Epithelial cell of esophagus (primary cell): ENCODE data around the gene NACAD.

Experiments used
- DNase-seq: peaks from one replicate; pipeline ENCODE4 v3.0.0; 2010; ENCODE audit warnings: low read depth
- H3K4me3 ChIP-seq: 2 replicates; pipeline ENCODE4 v1.5.1; 2011; ENCODE audit warnings: mild to moderate bottlenecking, low read length, control low read depth
- TF ChIP-seq, protein P1 (sequence below): IDR thresholded peaks from 2 replicates; pipeline ENCODE4 v1.5.1; 2011; ENCODE audit warnings: low read depth, mild to moderate bottlenecking, low read length, control low read depth, inconsistent platforms; ENCODE audit not compliant: insufficient read depth; ENCODE audit errors: missing control alignments

Gene NACAD

DNA sequence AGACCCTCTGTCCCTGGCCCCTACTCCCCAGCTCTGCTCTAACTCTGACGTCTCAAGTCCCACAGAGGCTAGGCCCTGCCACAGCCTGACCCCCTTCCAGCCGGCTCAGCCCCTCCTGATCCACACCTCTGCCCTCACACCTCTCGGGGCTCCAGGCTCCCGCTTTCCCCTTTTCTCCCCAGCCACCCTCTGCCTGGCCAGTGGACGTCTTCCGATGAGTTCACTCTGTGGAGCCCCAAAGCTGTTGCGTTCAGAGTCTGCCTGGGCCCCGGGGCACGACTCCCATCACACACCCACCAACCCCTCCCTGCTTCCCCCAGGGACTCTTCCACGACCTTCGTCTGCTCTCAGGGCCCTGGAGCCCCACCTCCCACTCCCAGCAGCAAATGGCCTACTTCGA is 41.1 kb upstream of the NACAD start:
- no peak overlapping the region for H3K4me3 ChIP-seq
- DNase-seq: no peak
- TF ChIP-seq, protein P1, sequence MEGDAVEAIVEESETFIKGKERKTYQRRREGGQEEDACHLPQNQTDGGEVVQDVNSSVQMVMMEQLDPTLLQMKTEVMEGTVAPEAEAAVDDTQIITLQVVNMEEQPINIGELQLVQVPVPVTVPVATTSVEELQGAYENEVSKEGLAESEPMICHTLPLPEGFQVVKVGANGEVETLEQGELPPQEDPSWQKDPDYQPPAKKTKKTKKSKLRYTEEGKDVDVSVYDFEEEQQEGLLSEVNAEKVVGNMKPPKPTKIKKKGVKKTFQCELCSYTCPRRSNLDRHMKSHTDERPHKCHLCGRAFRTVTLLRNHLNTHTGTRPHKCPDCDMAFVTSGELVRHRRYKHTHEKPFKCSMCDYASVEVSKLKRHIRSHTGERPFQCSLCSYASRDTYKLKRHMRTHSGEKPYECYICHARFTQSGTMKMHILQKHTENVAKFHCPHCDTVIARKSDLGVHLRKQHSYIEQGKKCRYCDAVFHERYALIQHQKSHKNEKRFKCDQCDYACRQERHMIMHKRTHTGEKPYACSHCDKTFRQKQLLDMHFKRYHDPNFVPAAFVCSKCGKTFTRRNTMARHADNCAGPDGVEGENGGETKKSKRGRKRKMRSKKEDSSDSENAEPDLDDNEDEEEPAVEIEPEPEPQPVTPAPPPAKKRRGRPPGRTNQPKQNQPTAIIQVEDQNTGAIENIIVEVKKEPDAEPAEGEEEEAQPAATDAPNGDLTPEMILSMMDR: no peak

DNA sequence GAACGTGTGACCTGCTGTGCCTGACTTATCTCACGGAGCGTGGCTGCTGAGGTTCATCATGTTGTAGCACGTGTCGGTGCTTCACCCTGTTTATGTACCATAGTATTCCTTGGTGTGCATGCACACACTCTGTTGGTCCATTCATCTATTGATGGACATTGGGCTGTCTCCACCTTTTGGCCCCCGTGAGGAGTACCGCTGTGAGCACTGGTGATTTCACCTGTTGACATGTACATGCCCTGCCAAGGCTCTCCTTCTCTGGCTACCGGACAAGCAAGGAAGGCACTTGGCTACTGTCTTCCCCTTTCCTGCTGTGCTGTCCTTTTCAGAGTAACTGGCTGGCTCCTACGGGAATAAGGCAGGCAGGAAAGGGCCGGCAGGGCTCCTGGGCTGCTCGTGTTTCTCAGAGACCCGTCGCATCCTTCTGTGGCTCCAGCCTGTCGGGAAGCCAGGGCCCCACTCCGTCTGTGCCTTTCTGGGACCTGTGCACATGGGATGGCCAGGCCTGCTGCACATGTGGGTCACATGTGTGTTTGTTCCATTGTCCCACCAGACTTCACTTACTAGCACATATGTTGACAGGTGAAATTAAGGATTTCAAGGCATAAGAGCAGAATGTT is 40.5 kb upstream of the NACAD start:
- no peak for DNase-seq
- TF ChIP-seq, protein P1: no peak
- no peak overlapping the region for H3K4me3 ChIP-seq

DNA sequence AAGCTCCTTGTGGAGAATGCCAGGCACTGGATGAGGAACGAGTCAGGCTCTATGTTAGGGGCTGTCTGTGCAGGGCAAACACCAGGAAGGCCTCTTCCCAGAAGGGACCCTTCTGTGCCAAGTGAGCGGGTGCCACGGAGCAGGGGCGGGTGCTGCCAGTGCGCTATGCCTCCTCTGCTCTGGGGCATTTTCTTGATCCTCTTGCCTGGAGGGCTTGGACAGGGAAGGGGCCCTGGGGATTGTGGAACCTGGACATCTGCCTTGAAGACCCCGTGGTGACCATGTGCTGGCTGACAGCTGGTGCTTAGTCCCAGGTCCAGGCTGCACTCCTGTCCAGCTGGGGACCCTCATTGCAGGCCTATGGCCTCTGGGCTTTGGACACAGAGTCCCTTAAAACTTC is 38.2 kb upstream of the NACAD start:
- TF ChIP-seq, protein P1: no peak
- no peak for DNase-seq

DNA sequence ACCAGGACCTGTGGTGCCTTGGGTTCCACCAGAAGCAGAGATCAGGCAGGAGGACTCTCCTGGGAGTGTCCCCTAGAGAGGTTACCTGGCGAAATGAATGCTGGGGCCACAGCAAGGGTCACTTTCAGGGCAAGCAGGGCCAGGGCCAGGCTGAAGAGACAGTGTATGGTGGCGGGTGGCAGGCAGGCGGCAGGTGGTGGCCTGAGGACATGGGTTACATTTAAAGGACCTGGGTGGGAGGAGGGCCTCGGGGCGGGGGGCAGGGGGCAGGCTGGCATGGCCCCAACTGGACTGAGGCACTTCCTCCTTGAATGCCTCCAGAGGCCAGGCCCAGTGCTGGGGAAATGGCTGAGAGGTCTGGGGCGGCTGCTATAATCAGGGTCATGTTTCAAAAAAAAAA is 37.4 kb upstream of the NACAD start:
- no peak overlapping the region for H3K4me3 ChIP-seq
- DNase-seq: no peak
- TF ChIP-seq, protein P1: no peak

More for the DNA sequence above, 38.2 kb upstream of the NACAD start:
- no peak overlapping the region for H3K4me3 ChIP-seq

DNA sequence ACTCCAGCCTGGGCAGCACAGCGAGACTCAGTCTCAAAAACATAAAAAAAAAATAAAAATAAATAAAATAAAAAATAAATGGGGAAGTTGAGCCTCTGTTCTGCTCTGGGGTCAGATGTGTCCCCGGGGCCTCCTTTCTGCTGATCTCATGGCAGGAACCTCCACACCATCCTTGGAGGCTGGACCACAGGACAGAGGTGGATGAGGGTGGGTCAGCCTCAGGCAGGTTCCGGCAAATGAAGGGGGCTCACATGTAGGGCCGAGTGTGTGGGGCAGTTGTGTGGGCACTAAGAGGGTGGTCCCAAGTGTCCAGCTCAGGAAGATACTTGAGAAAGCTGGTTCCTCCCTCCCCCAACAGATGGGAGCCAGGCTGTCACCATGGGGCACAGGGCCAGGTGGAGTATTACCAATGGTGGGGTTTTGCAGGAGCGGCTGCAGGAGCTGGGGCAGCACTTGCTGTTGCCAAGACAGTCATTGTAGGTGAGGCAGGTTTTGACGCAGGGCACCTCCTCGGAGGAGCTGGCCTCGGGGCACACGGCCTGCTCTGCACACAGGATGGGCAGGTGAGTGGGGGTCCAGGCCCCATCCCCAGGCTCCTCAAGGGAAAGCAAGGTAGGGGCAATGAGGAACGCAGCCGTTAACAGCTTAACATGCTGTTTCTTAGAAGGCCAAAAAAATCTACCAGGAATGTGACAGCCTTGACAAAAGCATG is 36.6 kb upstream of the NACAD start:
- no peak for DNase-seq
- H3K4me3 ChIP-seq: no peak overlapping the region
- TF ChIP-seq, protein P1: no peak

DNA sequence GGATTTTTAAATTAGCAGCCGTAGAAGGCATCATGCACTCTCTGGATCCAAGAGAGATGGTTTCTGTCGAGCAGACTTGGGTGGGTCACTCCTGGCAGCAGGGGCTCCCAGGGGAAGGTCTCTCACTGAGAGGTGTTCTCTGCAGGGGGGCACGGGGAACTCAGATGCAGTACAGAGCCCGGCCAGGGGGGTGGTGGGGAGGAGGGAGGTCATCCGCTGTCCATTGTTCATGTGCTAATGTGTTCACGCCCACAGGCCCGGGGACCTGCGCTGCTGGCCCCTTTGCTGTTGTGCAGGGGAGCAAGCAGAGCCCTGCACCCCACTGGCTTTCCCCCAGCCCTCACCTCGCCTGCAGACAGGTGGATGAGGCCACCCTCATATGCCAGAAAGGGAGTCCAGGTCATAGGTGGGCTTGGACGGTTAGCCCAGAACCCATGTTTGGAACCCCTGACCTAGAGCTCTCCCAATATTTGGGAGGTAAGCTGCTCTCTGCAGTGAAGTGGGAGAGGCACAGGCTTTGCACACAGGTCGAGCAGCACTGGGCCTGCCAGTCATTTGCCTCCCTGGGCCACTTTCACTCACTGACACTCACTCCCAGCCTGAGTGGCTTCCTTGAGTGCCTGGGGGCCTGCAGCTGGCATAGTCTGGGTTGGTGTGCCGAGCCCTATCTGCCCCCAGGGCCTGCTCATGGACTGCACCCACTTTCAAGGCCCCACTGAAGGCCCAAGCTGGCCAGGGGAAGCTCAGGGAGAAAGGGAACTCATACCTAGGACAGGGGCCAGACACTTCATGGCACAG is 35.3 kb upstream of the NACAD start:
- DNase-seq: no peak
- no peak overlapping the region for H3K4me3 ChIP-seq
- TF ChIP-seq, protein P1: no peak
